Astrocyte (in vitro differentiated cells and primary cell): ENCODE data around the gene EXOC6B.

Source experiments
- EZH2 ChIP-seq: IDR thresholded peaks from 2 replicates; pipeline ENCODE4 v1.6.1; 2012; ENCODE audit warnings: mild to moderate bottlenecking, low read length, inconsistent platforms; ENCODE audit not compliant: insufficient read depth
- TF ChIP-seq, protein P1 (sequence below): IDR thresholded peaks from 2 replicates; pipeline ENCODE4 v1.5.1; 2011; ENCODE audit warnings: low read depth, mild to moderate bottlenecking, inconsistent platforms, low read length, moderate library complexity; ENCODE audit not compliant: insufficient read depth

DNA sequence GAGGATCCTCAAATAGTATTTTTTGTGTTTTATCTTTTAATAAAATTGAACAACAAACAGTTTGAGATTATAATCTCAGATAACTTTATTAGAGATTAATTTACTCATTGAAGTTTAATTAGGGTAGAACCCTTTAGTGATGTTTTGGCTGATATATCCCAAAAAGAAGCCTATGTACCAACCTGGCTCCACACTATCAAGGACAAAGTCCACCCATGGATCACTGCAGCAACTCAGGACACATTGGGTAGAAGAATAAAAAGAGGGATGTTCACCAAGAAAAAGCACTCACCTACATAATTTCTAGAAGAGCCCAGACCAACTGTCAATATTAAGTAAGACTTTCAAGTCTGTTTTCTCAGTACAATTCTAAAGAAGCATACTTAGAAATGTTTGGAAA, 112.9 kb downstream of the EXOC6B start:
- TF ChIP-seq, protein P1, sequence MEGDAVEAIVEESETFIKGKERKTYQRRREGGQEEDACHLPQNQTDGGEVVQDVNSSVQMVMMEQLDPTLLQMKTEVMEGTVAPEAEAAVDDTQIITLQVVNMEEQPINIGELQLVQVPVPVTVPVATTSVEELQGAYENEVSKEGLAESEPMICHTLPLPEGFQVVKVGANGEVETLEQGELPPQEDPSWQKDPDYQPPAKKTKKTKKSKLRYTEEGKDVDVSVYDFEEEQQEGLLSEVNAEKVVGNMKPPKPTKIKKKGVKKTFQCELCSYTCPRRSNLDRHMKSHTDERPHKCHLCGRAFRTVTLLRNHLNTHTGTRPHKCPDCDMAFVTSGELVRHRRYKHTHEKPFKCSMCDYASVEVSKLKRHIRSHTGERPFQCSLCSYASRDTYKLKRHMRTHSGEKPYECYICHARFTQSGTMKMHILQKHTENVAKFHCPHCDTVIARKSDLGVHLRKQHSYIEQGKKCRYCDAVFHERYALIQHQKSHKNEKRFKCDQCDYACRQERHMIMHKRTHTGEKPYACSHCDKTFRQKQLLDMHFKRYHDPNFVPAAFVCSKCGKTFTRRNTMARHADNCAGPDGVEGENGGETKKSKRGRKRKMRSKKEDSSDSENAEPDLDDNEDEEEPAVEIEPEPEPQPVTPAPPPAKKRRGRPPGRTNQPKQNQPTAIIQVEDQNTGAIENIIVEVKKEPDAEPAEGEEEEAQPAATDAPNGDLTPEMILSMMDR, result no peak
- no peak for TF ChIP-seq EZH2
